Measurements from ENCODE around the gene HOXA10. TPM values are rescaled to one million over a fixed set of nuclear protein-coding genes. Genes with fewer than 3 reads are reported as not detected.

Gene HOXA10
- total RNA-seq, 1 experiment from 2014 or later = 19.6 TPM

DNA sequence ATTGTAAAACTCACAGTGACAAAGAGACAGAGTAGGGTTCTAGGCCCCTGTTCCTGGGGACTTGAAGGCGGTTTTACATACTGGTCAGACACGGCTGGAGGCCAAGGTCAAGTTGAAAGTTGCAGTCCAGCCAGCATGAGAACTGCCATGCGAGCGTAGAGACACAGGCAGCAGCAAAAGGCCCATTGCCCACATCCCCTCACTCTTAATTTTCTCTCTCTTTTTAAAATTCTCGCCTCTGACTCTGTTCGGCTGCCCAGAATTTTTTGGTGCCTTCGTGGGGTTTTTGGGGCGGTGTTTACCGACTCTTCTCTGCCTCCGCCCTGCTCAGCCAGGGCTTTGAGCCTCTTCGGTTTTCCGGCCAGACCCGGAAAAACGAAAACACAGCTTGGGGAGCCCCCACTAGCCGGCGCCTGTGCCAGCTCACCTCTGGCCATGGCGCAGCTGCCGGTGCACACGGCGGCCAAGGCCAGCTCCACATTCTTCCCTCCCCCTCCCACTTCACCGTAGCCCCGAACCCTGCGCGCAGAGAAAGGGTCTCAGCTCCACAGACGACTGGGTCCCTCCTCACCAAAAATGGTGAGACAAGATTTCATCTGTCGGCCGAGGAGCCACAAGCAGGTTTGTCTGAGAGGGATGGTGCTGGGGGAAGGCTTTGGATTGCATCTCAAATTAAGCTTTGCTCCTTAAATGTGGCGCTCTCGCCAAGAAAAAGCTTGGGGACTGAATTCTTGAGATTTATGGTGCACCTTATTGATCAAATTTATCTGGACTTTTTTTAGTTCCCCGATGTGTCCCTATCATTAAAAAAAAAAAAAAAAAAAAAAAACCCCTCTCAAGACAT, 28.1 kb upstream of the HOXA10 start:
- ATAC-seq = no peak
- Histone ChIP-seq H3K9ac (ENCODE audit: low read length) (no peak overlapping the region), H4K20me1 (ENCODE audit: insufficient read depth) (no peaks in the 10 kb centered on the region), H3K4me1 (ENCODE audit: control insufficient read depth in 1 of 2, insufficient read depth in 2 of 2, low read length in 2 of 2) (peaks cover 0 to 24% of the 10 kb centered on the region in 2 experiments; a peak in 3 of 4 replicates), H3K9me3 (ENCODE audit: control insufficient read depth in 1 of 2, insufficient read depth in 1 of 2, low read depth in 1 of 2, low read length in 2 of 2) (no peaks in the 10 kb centered on the region), H3K79me2 (ENCODE audit: insufficient read depth, low read length) (no peaks in the 10 kb centered on the region), H3K4me2 (ENCODE audit: low read length) (no peak overlapping the region), H3K4me3 (replicated peaks in 1 of 2; ENCODE audit: low read depth in 1 of 2, low read length in 2 of 2) (no peak overlapping the region), H3K9me2 (ENCODE audit: insufficient read depth) (no peaks in the 10 kb centered on the region), H3K27me3 (ENCODE audit: insufficient read depth, low read length) (no peaks in the 10 kb centered on the region), H3K36me3 (ENCODE audit: control insufficient read depth in 1 of 2, insufficient read depth in 2 of 2, low read length in 2 of 2) (no peaks in the 10 kb centered on the region), H2AFZ (ENCODE audit: low read depth, low read length, poor library complexity, severe bottlenecking) (no peak overlapping the region), H3K27ac (ENCODE audit: low read depth, low read length) (no peak overlapping the region)
- BruUV-seq (replicated peaks) = no TSS peak
- intact Hi-C loops (cut with micrococcal nuclease) = no loop called here
- CTCF ChIA-PET = no interaction called here
- TF ChIP-seq SP1 (IDR thresholded peaks at IDR 0.05; ENCODE audit: low read depth) = no peak
- no peak for TF ChIP-seq CEBPB (IDR thresholded peaks at IDR 0.05; ENCODE audit: low read depth)
- TF ChIP-seq ELF1 (IDR thresholded peaks at IDR 0.05; ENCODE audit: borderline replicate concordance, low read depth) = no peak
- TF ChIP-seq YY1 (IDR thresholded peaks at IDR 0.05; ENCODE audit: extremely low read depth, insufficient replicate concordance, low read depth, low read length) = no peak
- no peak for TF ChIP-seq TCF7L2 (IDR thresholded peaks at IDR 0.05; ENCODE audit: borderline replicate concordance, extremely low read depth, insufficient read depth, insufficient read length)
- TF ChIP-seq JUND (IDR thresholded peaks at IDR 0.05) = no peak
- no peak for TF ChIP-seq ZNF274 (IDR thresholded peaks at IDR 0.05; ENCODE audit: low read depth, low read length)
- DNase-seq (ENCODE audit: low read depth, low spot score) = no peak
- POLR2A ChIA-PET = no interaction called here
- RAD21 ChIA-PET (ENCODE audit: low non-redundant PET in 1 of 2, low total read pairs in 2 of 2, uncharacterized antibody in 2 of 2, unreplicated experiment in 2 of 2) = interaction anchor here in 1 of 2 experiments (0.7 kb wide), 1 partner anchor 772 kb away, joined by 6 read pairs; no protein-coding TSS in a partner anchor

DNA sequence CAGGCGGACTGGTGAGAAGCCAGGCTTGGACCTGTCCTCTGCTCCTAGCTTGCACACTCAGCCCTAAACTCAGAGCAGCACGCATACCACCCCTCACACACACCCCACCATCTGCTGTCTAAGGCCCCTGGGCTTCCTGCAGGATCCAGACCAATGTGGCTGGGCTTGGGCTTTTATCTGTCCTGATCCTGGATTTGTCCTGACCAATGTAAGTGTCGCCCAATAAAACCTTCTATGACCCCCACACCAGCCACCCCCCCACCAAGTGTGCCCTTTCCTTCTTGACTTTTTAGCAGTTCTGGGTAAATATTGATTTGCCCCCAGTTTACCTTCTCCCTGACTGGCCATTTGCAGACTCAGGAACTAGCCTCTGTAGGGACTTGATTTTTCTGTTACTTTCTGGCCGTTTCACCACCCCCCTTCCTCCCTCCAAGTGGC, 27.5 kb upstream of the HOXA10 start:
- Histone ChIP-seq H3K9ac (ENCODE audit: low read length) (no peak overlapping the region), H3K9me3 (ENCODE audit: control insufficient read depth in 1 of 2, insufficient read depth in 1 of 2, low read depth in 1 of 2, low read length in 2 of 2) (no peaks in the 10 kb centered on the region), H3K36me3 (ENCODE audit: control insufficient read depth in 1 of 2, insufficient read depth in 2 of 2, low read length in 2 of 2) (no peaks in the 10 kb centered on the region), H3K9me2 (ENCODE audit: insufficient read depth) (no peaks in the 10 kb centered on the region), H3K27ac (ENCODE audit: low read depth, low read length) (no peak overlapping the region), H2AFZ (ENCODE audit: low read depth, low read length, poor library complexity, severe bottlenecking) (no peak overlapping the region), H3K27me3 (ENCODE audit: insufficient read depth, low read length) (no peaks in the 10 kb centered on the region), H3K4me1 (ENCODE audit: control insufficient read depth in 1 of 2, insufficient read depth in 2 of 2, low read length in 2 of 2) (peaks cover 0 to 24% of the 10 kb centered on the region in 2 experiments; a peak in 3 of 4 replicates), H3K4me3 (replicated peaks in 1 of 2; ENCODE audit: low read depth in 1 of 2, low read length in 2 of 2) (no peak overlapping the region), H3K79me2 (ENCODE audit: insufficient read depth, low read length) (no peaks in the 10 kb centered on the region), H4K20me1 (ENCODE audit: insufficient read depth) (no peaks in the 10 kb centered on the region), H3K4me2 (ENCODE audit: low read length) (no peak overlapping the region; the same call in 1 of the 2 replicates)
- DNase-seq (ENCODE audit: low read depth, low spot score) = no peak
- ChIA-PET CTCF (no interaction called here), POLR2A (no interaction called here), RAD21 (ENCODE audit: low non-redundant PET in 1 of 2, low total read pairs in 2 of 2, uncharacterized antibody in 2 of 2, unreplicated experiment in 2 of 2) (no interaction called here)
- ATAC-seq = no peak
- no TSS peak for BruUV-seq (replicated peaks)
- no peak for TF ChIP-seq YY1 (IDR thresholded peaks at IDR 0.05; ENCODE audit: extremely low read depth, insufficient replicate concordance, low read depth, low read length)
- intact Hi-C loops (cut with micrococcal nuclease) = no loop called here
